ENCODE results near the gene STAT5B. TPM values are rescaled to one million over a fixed set of nuclear protein-coding genes. Genes with fewer than 3 reads are reported as not detected.

Gene STAT5B
- polyA plus RNA-seq, 4 donors: 35.4 to 56.5 (median 47.8) TPM

DNA sequence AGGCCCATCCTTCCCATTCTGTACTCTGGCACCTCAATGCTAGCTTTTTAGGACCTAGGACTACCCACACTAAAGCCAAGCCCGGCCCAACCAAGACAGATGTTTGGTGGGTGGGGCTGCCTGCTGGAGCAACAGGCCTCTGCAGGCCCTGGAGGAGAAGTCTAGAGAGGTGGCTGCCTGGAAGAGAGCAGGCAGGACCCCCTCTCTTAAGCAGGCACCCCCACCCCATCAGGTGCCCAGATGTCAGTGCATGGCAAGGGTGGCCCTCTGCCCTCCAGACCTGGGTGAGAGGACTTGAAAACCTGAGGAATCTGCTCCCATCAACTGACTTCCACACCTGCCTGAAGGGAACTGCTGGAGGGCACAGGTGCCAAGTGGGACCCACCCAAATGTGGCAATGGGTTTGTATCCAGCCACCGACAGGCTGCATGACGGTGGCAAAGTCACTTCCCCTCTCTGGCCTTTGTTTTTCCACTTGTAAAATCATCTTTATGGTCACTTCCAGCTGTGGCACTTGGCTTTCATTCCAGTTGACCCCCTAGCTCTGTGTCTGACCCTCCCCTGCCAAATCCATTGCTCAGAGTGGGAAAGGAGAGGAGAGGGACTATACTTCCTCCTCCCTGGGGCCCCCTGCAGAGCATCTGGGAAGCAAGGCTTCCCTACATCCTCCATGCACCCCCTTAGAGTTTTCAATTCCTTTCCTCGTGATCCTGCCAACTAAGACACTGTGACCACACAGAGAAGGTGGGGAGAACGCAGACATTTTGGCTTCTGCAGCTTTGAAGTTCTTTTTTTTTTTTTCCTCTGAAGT is 10.4 kb upstream of the STAT5B start:
- no peak for DNase-seq (ENCODE audit: low read depth in 4 of 4, low spot score in 2 of 4)

GRCh38 chr17:42285346-42286050 is 9.3 kb upstream of the STAT5B start:
- no peak for DNase-seq (ENCODE audit: low read depth in 4 of 4, low spot score in 2 of 4)

DNA sequence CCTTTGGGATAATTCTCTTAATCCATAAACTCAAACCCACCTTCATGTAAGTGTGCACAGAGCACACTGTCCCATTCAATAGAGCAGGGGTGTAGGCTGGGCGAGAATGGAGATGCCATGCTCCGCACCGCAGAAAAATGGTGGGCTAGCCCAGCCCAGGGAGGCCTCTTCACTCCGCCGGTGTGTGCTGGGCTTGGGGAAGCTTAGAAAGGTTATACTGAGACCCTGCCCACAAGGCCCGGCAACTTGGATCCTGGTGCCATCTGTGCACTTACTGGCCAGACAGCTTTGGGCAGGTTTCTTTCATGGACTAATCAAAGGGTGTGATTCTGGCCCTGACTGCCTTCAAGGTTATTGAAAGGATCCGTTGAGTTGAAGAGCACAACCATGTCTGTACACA is 8.4 kb upstream of the STAT5B start:
- no peak for DNase-seq (ENCODE audit: low read depth in 4 of 4, low spot score in 2 of 4)

GRCh38 chr17:42284024-42284369 is 7.8 kb upstream of the STAT5B start:
- DNase-seq (ENCODE audit: low read depth in 4 of 4, low spot score in 2 of 4): no peak

- DNase-seq (ENCODE audit: low read depth in 4 of 4, low spot score in 2 of 4): no peak
These were observed 7.2 kb upstream of the STAT5B start for GRCh38 chr17:42283241-42284023.

DNA sequence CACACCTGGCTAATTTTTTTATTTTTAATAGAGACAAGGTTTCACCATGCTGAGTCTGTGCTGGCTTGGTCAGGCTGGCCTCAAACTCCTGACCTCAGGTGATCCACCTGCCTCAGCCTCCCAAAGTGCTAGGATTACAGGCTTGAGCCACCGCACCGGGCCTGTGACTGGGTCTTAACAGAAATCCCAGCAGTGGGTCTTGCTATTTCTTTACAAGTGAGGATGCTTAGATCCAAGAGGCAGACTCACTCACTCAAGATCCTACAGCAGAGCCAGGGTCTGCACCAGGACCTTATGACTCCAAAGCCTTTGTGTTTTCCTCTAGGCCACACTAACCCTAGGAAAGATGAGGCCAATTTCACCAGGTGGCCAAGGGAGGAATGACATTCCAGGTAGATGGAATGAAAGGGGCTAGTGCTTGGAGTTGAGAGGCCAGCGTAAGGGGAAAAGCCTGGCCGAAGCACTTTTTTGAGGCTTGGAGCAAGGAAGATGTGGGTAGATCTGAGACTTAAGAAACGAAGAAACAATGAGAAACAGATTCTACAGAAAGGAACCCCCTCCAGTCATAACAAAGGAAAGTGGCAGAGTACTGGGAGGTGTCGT is 6.4 kb upstream of the STAT5B start:
- DNase-seq (ENCODE audit: low read depth in 4 of 4, low spot score in 2 of 4): no peak

- DNase-seq (ENCODE audit: low read depth in 4 of 4, low spot score in 2 of 4): no peak
These were observed 5.4 kb upstream of the STAT5B start for GRCh38 chr17:42281571-42282096.

DNA sequence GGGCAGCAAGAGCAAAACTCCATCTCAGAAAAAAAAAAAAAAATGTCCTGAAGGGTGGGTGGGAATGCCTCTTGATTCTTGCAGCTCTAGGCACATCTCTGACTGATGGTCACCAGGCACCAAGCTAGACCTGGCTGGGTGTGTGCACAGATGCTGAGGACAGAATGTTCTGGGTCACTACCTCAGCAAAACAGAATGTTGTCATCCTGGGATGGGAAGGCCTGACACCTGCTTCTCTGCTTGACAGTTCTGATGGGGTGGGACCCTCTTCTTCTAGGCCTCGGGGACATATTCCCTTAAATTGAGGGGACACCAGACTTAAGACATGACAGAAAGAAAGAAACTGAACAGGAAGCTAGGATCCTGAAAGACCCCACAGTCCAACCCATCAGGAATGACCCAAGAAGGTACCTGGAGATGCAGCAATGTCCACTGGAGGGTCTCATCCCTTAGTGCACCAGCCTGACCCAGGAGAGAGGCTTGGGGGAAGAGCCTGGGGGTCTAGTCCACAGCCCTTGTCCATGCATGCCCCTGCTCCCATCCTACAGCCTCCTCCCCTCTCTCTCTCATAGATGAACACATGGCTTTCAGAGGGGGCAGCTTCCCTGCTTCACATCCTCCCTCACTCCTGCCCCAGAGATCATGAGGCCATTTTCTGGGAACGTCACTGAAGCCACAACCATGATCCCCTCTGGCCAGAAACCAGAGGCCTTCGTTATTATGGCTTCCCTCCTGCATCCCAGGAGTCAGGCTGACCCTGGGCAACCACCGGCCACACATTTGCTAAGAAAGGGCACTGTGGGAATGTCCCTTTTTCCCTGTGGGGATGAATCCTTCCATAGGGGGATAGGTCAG is 3.8 kb upstream of the STAT5B start:
- DNase-seq (ENCODE audit: low read depth in 4 of 4, low spot score in 2 of 4): no peak

- no peak for DNase-seq (ENCODE audit: low read depth in 4 of 4, low spot score in 2 of 4)
These were observed 1.1 kb upstream of the STAT5B start for GRCh38 chr17:42277342-42277712.

DNA sequence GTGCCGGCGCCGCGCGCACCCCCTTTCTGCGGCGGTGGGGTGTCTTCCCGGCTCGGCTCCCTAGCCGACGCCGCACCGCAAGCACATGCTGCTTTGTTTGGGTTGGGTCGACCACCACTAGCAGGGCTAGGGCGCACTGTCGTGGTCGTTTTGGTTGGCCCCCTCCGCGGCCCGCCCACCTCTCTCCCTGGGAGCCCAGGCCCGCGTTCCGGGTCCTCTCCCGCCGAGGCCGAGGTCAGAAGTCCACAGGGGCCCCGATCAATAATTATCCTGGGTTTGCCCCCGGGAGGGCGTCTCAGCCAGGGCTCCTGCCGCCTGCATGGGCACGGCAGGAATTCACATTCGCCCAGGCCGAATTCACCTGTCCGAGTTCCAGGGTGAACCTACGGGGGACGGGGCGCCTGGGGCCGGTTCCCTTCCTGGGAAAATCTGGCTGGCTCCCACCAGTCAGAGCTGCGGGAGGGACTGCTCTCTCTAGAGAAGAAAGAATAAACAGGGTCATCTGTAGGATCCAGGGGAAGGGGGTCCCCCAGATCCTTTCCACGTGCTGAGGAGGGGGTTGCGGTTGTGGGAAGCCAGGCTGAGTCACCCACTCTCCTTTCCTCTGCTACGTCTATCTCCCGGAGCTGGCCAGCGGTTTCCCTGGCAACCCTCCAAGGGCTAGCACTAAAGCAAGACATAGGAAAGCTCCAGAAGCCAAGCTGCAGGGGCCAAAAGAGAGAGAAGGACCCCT is 584 bp upstream of the STAT5B start:
- DNase-seq (ENCODE audit: low read depth in 4 of 4, low spot score in 2 of 4): no peak

GRCh38 chr17:42275527-42276358 is 448 bp downstream of the STAT5B start:
- no peak for DNase-seq (ENCODE audit: low read depth in 4 of 4, low spot score in 2 of 4)

- DNase-seq (ENCODE audit: low read depth in 4 of 4, low spot score in 2 of 4): no peak
These were observed 1.2 kb downstream of the STAT5B start for GRCh38 chr17:42274812-42275526.

DNA sequence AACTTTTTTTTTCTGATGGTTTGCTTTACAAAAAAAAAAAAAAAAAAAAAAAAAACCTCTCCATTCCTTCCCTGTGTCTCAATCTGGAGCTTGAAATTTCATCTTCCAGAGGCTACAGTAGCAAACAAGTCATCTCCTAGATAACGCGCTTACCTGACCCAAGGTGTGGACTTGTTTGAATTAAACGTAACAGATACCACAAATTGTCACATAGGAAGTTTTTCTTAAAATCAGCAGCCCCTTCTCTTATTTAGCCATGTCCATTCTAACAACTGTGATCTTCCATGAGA is 2.0 kb downstream of the STAT5B start:
- no peak for DNase-seq (ENCODE audit: low read depth in 4 of 4, low spot score in 2 of 4)

DNA sequence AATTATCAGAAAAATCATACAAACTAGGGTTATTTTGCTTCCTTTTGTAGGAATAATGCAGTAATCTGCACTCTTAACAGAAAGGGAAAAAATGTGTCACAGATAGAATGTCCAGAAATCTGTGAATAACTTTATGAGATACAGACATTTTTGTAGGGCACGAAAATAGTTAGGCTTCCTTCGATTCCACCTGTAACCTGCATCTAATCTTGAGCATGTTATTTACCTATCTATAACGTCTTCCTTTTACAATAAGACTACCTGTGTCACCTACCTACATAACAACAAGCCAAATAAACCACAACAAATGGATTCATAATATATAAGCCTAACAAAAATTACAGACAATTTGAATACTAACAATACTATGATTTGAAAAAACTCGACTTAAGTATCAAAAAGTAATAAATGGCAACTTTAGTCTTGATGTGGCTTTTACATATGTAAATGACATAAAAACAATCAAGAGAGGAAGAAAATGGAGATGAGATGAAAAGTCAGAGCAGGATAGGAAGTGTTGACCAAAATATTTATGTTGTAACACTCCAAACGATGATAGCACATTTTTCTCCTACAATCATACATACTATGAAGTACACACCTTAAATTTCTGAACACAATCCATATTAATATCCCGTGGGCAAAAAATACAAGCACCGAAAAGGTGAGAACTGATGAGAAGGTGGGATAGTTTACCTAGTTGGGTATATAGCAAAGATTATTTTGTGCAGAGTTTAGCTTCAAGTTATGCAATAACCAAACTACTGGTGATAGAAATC is 2.5 kb downstream of the STAT5B start:
- DNase-seq (ENCODE audit: low read depth in 4 of 4, low spot score in 2 of 4): no peak

GRCh38 chr17:42272162-42272907 is 3.9 kb downstream of the STAT5B start:
- DNase-seq (ENCODE audit: low read depth in 4 of 4, low spot score in 2 of 4): no peak

- DNase-seq (ENCODE audit: low read depth in 4 of 4, low spot score in 2 of 4): no peak
These were observed 4.5 kb downstream of the STAT5B start for GRCh38 chr17:42271779-42272035.

Data from left renal cortex interstitium (tissue), 4 donors.